Subcutaneous preadipocyte (primary cell): ENCODE results near the gene TP53RK. TPM values are rescaled to one million over a fixed set of nuclear protein-coding genes. Genes with fewer than 3 reads are reported as not detected.

Source experiments
- total RNA-seq: library from RNA; depleted of rRNA; stranded (reverse); fragments of >200 nt; gene quantifications from 2 replicates; pipeline ENCODE4 v1.2.3, GENCODE V29; 2012

The TP53RK gene
- 18.6 and 19.1 TPM in 2 replicates for total RNA-seq

DNA sequence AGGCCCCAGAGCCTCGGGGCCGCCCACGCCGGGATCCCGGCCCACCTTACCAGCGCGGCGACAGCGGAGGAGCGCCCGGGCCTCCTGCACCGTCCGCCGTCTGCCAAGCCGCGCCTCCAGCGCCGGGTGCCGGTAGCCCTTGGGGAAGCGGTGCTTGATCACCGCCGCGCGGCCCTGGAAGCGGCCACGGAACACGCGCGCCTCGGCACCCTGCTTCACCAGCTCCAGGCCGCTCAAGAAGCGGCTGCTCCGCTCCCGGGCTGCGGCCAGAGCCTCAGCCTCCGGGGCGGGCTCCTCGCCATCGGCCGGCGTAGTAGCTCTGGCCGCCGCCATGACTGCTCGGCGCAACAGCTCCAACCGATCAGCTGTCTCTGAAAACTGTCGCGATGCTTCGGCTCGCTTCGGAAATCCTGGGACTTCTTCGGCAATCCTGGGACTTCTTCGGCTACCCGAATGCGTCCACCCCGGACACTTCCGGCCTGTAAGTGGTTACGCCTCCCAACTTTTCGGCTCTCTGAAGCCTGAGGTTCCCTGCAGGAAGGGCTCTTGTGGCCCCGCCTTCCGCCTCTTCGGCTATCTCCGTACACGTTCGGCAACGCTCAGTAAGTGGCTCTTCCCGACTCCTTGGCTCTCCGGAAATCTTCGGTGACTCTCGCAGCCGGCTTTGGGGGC lies at the start of gene TP53RK:
TP53RK (minus strand) TSS at position 363 of the 672 bp plus-strand sequence; CDS start at position 333, 30 bp downstream.

GRCh38 chr20:46709459-46710152 lies 20.4 kb upstream of the TP53RK start, which contains the start of gene SLC2A10:
Gene SLC2A10, plus strand, starts transcription at chr20:46709649. Its CDS starts 88 bp downstream, at chr20:46709737.

DNA sequence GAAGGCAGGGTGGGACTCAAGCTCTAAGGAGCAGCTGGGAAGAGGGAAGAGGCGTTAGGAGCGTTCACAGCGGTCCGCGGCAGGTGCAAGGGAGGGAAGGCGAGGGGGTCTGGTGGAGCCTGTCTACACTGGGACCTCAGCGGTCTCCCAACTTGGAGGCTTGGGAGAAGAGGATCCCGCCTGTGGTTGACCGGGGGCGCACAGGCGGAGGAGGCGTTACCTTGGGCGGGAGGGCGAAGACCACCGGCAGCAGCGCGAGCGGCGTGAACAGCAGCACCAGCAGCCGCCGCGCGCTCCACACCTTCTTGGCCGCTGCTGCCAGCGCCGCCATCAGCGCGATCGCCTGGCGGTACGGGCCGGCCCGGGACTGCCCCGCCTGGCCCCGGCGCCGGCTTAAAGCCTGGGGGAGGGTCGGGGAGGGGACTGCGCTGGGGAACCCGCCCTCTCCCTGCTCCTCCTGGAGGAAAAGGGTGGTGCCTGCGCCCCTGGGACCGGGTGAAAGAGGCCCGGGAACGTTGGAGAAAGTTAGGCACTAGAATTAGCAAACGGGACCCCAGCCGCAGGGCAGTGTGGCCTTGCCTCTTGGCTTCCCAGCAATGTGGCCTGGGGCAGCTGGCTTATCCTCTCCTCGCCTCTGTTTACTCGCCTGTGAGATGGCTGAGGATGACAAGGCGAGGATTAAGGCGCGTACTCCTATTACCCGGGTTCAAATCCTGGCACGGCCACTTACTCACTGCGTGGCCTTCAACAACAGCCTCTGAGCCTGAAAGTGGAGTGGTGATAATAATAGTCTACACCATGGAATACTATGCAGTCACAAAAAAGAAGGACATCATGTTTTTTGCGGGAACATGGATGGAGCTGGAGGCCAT lies 37.9 kb downstream of the TP53RK start, which contains the start of gene SLC13A3:
SLC13A3 (minus strand) TSS at position 369 of the 872 bp plus-strand sequence; CDS start at position 331, 38 bp downstream.

Other genes with a start within 250 kb of the TP53RK start
- gene ZNF334, start 175.9 kb downstream of the TP53RK start, total RNA-seq: under 0.01 and 0.37 TPM in 2 replicates
- gene OCSTAMP, start 138.8 kb downstream of the TP53RK start, total RNA-seq: not detected in 2 replicates
- 2.5 and 4.4 TPM in 2 replicates for gene SLC13A3, start 38.0 kb downstream of the TP53RK start, total RNA-seq
- gene SLC2A10, start 20.2 kb upstream of the TP53RK start, total RNA-seq: 19.9 and 28.3 TPM in 2 replicates
- 0.37 TPM in 1 of 2 replicates, not detected in the other for gene EYA2, start 205.4 kb upstream of the TP53RK start, total RNA-seq